CD4-positive, alpha-beta T cell (primary cell): Measurements from ENCODE around the gene VSTM2B. TPM values are rescaled to one million over a fixed set of nuclear protein-coding genes. Genes with fewer than 3 reads are reported as not detected.

Experiments
- ATAC-seq: fragments of 200-7000 bp; cut with Tn5 transposase; one replicate; pipeline ENCODE4 v1.10.0; 2022; ENCODE audit warnings: mild to moderate bottlenecking; ENCODE audit not compliant: poor library complexity
- CTCF ChIA-PET: fragments of 350-600 bp; sonication (Branson Sonifier 250); formaldehyde crosslinking; loops from one replicate; lab custom pipeline; 2021; ENCODE audit warnings: antibody characterized with exemption, inconsistent platforms; lab: Charles Lee
- POLR2A ChIA-PET: fragments of 350-600 bp; sonication (Branson Sonifier 250); formaldehyde crosslinking; loops from one replicate; lab custom pipeline; 2021; ENCODE audit warnings: antibody characterized with exemption, inconsistent platforms; lab: Charles Lee
- DNase-seq, 14 experiments: peaks; one replicate each; pipeline ENCODE4 v3.0.0-alpha.2; 2013 to 2020; ENCODE audit warnings: mixed read lengths in 2 of 14
- H3K27ac ChIP-seq, 2 donors: one replicate each; pipeline versions ENCODE4 v1.5.1 to v1.7.0; 2013; ENCODE audit warnings: low read length in 2 of 2, low read depth in 1 of 2, mild to moderate bottlenecking in 1 of 2
- H3K27me3 ChIP-seq, 2 experiments: 1 replicate in 1 of 2; 2 replicates in 1 of 2; pipeline versions ENCODE4 v1.6.1 to v1.7.0; 2013; ENCODE audit warnings: low read length in 2 of 2, control low read depth in 1 of 2, mild to moderate bottlenecking in 1 of 2, moderate library complexity in 1 of 2; ENCODE audit not compliant: insufficient read depth in 2 of 2, control insufficient read depth in 1 of 2
- H3K36me3 ChIP-seq: one replicate; pipeline ENCODE4 v1.6.1; 2013; ENCODE audit warnings: low read length, control low read depth; ENCODE audit not compliant: insufficient read depth
- H3K4me1 ChIP-seq: one replicate; pipeline ENCODE4 v1.6.1; 2013; ENCODE audit warnings: low read length, control low read depth; ENCODE audit not compliant: insufficient read depth
- H3K4me3 ChIP-seq: one replicate; pipeline ENCODE4 v1.5.1; 2013; ENCODE audit warnings: mild to moderate bottlenecking, low read length, moderate library complexity
- H3K9me3 ChIP-seq, 2 experiments: 1 replicate in 1 of 2; 2 replicates in 1 of 2; pipeline versions ENCODE4 v1.6.1 to v1.7.0; 2013; ENCODE audit warnings: low read length in 2 of 2, mild to moderate bottlenecking in 2 of 2, control low read depth in 1 of 2, moderate library complexity in 1 of 2; ENCODE audit not compliant: control insufficient read depth in 1 of 2, insufficient read depth in 1 of 2
- H3K27ac Mint-ChIP-seq: one replicate; pipeline ENCODE4 v1.8.0; 2020; ENCODE audit warnings: mixed read lengths
- H3K27me3 Mint-ChIP-seq: one replicate; pipeline ENCODE4 v1.8.0; 2021; ENCODE audit warnings: mixed read lengths
- H3K36me3 Mint-ChIP-seq: one replicate; pipeline ENCODE4 v1.8.0; 2021; ENCODE audit warnings: low read depth, mixed read lengths
- H3K4me1 Mint-ChIP-seq: one replicate; pipeline ENCODE4 v1.8.0; 2021; ENCODE audit warnings: low read depth, mixed read lengths
- H3K4me3 Mint-ChIP-seq: one replicate; pipeline ENCODE4 v1.8.0; 2020; ENCODE audit warnings: mild to moderate bottlenecking, mixed read lengths
- H3K9me3 Mint-ChIP-seq: one replicate; pipeline ENCODE4 v1.8.0; 2020; ENCODE audit warnings: mixed read lengths
- intact Hi-C, 2 experiments: fragments of 100-400 bp; cut with DNase I in 1 of 2; cut with micrococcal nuclease in 1 of 2; formaldehyde crosslinking; loops; one replicate each; pipeline versions ENCODE4 v1.15.1 to v1.9.0; 2023 to 2025; cut with DNase I, micrococcal nuclease
- total RNA-seq, 174 experiments: library from RNA in 2 of 174; stranded (reverse) in 2 of 174; gene quantifications; one replicate each; pipeline ENCODE4 v1.2.3 and lab custom pipeline; 2021 to 2026
- TF ChIP-seq, protein P1 (sequence below): fragments of 200-600 bp; IDR thresholded peaks from one replicate; pipeline ENCODE4 v1.8.0; 2022; ENCODE audit warnings: antibody characterized with exemption, mild to moderate bottlenecking

VSTM2B gene
- total RNA-seq, 2 experiments from 2014 or later, result not detected

DNA sequence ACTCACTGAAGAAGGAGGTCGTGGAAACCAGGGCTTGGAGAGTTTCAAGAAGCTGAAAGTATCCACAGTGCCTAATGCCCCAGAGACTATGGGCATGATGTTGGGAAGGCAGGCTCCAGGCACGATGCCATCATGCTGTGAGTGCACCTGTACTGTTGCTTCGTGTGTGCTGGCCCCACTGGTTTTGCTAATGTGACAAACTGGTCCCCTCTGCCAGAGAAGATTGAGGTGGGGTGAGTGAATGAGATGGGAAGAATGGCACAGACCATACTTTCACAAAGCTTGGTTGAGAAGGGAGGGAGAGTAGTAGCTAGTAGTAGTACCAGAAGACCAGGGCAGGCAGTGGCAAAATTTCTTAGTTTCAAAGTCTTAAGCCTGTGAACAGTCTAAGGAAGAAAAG is 61.3 kb downstream of the VSTM2B start:
- no peaks in the 10 kb centered on the region for H3K36me3 ChIP-seq
- H3K27ac ChIP-seq, result peak overlapping the region in 1 of 2 donors; percentile 38
- no peak overlapping the region for H3K4me3 Mint-ChIP-seq
- H3K27ac Mint-ChIP-seq, result peak overlapping the region; percentile 60
- H3K9me3 Mint-ChIP-seq, result no peaks in the 10 kb centered on the region
- ChIA-PET POLR2A (interaction anchor here (1.0 to 1.1 kb wide), 3 partner anchors 19 to 129 kb away, joined by 3 read pairs; partner anchors contain the start of gene POP4), CTCF (interaction anchor here (0.6 kb wide), 1 partner anchor 290 kb away, joined by 5 read pairs; no protein-coding TSS in a partner anchor)
- peaks cover 0 to 8% of the 10 kb centered on the region in 2 experiments for H3K9me3 ChIP-seq
- intact Hi-C loops, result no loop called here
- no peak overlapping the region for H3K4me3 ChIP-seq
- DNase-seq (no peak), ATAC-seq (no peak)
- H3K4me1 ChIP-seq, result peaks cover 9% of the 10 kb centered on the region
- no peaks in the 10 kb centered on the region for H3K36me3 Mint-ChIP-seq
- TF ChIP-seq, protein P1, sequence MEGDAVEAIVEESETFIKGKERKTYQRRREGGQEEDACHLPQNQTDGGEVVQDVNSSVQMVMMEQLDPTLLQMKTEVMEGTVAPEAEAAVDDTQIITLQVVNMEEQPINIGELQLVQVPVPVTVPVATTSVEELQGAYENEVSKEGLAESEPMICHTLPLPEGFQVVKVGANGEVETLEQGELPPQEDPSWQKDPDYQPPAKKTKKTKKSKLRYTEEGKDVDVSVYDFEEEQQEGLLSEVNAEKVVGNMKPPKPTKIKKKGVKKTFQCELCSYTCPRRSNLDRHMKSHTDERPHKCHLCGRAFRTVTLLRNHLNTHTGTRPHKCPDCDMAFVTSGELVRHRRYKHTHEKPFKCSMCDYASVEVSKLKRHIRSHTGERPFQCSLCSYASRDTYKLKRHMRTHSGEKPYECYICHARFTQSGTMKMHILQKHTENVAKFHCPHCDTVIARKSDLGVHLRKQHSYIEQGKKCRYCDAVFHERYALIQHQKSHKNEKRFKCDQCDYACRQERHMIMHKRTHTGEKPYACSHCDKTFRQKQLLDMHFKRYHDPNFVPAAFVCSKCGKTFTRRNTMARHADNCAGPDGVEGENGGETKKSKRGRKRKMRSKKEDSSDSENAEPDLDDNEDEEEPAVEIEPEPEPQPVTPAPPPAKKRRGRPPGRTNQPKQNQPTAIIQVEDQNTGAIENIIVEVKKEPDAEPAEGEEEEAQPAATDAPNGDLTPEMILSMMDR, result no peak
- peaks cover 5 to 18% of the 10 kb centered on the region in 2 experiments for H3K27me3 ChIP-seq
- H3K4me1 Mint-ChIP-seq, result peaks cover 12% of the 10 kb centered on the region
- peaks cover 36% of the 10 kb centered on the region for H3K27me3 Mint-ChIP-seq

GRCh38 chr19:29587518-29587986 is 61.8 kb downstream of the VSTM2B start:
- Mint-ChIP-seq H3K4me1 (peaks cover 12% of the 10 kb centered on the region), H3K27ac (peak overlapping the region; percentile 60), H3K9me3 (no peaks in the 10 kb centered on the region), H3K36me3 (no peaks in the 10 kb centered on the region), H3K27me3 (peaks cover 40% of the 10 kb centered on the region), H3K4me3 (no peak overlapping the region)
- ChIA-PET CTCF (interaction anchor here (1.9 kb wide), 1 partner anchor 22 kb away, joined by 4 read pairs; no protein-coding TSS in a partner anchor), POLR2A (interaction anchor here (1.0 to 1.1 kb wide), 3 partner anchors 19 to 129 kb away, joined by 3 read pairs; partner anchors contain the start of gene POP4)
- peak; percentile 94 for ATAC-seq
- peak overlapping the region in 1 of 2 donors; percentile 38 for H3K27ac ChIP-seq
- H3K4me1 ChIP-seq, result peaks cover 9% of the 10 kb centered on the region
- intact Hi-C loops, result no loop called here
- H3K4me3 ChIP-seq, result no peak overlapping the region
- TF ChIP-seq, protein P1, result no peak
- H3K9me3 ChIP-seq, result peaks cover 0 to 8% of the 10 kb centered on the region in 2 experiments
- DNase-seq, result peak in 12 of 14 experiments; percentile 9 to 79 (median 38)
- H3K27me3 ChIP-seq, result peaks cover 5 to 16% of the 10 kb centered on the region in 2 experiments
- H3K36me3 ChIP-seq, result no peaks in the 10 kb centered on the region

GRCh38 chr19:29588095-29588494 is 62.3 kb downstream of the VSTM2B start:
- peaks cover 5 to 15% of the 10 kb centered on the region in 2 experiments for H3K27me3 ChIP-seq
- H3K9me3 ChIP-seq, result peaks cover 0 to 8% of the 10 kb centered on the region in 2 experiments
- TF ChIP-seq, protein P1, result no peak
- Mint-ChIP-seq H3K36me3 (no peaks in the 10 kb centered on the region), H3K27ac (no peak overlapping the region), H3K27me3 (peaks cover 42% of the 10 kb centered on the region), H3K4me3 (no peak overlapping the region), H3K9me3 (no peaks in the 10 kb centered on the region), H3K4me1 (peaks cover 12% of the 10 kb centered on the region)
- H3K4me3 ChIP-seq, result no peak overlapping the region
- DNase-seq (no peak), ATAC-seq (no peak)
- POLR2A ChIA-PET, result interaction anchor here (1.1 kb wide), 2 partner anchors 18 to 128 kb away, joined by 3 read pairs; partner anchors contain the start of gene POP4
- H3K36me3 ChIP-seq, result no peaks in the 10 kb centered on the region
- H3K4me1 ChIP-seq, result peaks cover 9% of the 10 kb centered on the region
- intact Hi-C loops, result no loop called here
- no peak overlapping the region for H3K27ac ChIP-seq
- CTCF ChIA-PET, result interaction anchor here (1.9 kb wide), 1 partner anchor 22 kb away, joined by 4 read pairs; no protein-coding TSS in a partner anchor
